ENCODE results near the gene CEP57L1.
"Not testable (repeated sequence)": the region's sequence is repeated elsewhere in the genome, so short reads cannot be mapped to it uniquely, and the experiment has no call there.

Gene CEP57L1

DNA sequence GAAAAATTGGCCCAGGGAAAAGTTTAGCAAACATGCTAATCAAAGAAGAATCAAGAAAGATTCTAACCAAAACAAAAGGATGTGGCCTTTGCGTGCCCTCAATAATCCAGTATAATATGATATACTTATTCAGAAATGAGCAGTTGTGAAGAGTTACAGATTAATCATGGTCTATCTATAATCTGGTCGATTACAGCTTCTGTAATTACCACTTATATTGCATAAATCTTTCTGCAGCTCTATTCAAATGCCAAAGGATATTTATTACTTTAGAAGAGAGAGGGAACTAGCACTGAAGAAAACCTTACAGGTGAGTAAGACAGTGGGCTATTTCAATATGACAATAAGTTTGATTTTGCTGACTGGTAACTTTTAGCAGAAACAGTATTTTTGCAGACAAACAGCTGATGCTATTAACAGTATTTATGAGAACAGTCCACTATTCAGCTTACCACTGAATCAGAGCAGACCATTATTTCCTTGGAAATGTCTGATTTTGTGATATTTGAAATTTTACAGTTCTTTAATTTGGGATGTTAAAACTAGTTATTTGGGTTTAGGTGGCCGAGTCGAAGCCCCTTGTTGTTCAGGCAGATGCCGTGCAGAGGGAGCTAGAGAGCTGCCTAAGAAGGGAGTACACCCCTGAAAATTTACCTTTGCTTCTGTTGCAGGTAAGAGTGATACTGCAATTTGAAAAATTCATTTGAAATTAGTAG is 92.2 kb downstream of the CEP57L1 start:
- peak; percentile 58 for DNase-seq (ENCODE audit: low read depth)
- no peak overlapping the region for H3K4me3 ChIP-seq (ENCODE audit: low read depth, low read length)
- TF ChIP-seq, protein P1, sequence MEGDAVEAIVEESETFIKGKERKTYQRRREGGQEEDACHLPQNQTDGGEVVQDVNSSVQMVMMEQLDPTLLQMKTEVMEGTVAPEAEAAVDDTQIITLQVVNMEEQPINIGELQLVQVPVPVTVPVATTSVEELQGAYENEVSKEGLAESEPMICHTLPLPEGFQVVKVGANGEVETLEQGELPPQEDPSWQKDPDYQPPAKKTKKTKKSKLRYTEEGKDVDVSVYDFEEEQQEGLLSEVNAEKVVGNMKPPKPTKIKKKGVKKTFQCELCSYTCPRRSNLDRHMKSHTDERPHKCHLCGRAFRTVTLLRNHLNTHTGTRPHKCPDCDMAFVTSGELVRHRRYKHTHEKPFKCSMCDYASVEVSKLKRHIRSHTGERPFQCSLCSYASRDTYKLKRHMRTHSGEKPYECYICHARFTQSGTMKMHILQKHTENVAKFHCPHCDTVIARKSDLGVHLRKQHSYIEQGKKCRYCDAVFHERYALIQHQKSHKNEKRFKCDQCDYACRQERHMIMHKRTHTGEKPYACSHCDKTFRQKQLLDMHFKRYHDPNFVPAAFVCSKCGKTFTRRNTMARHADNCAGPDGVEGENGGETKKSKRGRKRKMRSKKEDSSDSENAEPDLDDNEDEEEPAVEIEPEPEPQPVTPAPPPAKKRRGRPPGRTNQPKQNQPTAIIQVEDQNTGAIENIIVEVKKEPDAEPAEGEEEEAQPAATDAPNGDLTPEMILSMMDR (conservative IDR thresholded peaks at IDR 0.05; ENCODE audit: low read depth, low read length) = peak; percentile 99

DNA sequence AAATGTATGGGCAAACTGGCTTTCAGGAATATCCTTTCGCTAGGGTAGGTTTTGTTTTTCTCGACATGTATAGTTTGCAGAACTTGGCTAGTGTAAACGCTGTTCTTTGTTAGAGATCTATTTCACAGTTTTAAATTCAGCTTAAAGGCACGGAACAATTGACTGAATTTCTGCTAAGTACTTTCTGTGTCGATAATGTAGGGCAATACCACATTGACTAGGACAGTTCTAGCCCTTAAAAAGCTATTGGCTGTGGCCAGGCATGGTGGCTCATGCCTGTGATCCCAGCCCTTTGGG is 92.8 kb downstream of the CEP57L1 start:
- TF ChIP-seq, protein P1 (conservative IDR thresholded peaks at IDR 0.05; ENCODE audit: low read depth, low read length) = no peak
- DNase-seq (ENCODE audit: low read depth) = no peak
- H3K4me3 ChIP-seq (ENCODE audit: low read depth, low read length) = no peak overlapping the region

DNA sequence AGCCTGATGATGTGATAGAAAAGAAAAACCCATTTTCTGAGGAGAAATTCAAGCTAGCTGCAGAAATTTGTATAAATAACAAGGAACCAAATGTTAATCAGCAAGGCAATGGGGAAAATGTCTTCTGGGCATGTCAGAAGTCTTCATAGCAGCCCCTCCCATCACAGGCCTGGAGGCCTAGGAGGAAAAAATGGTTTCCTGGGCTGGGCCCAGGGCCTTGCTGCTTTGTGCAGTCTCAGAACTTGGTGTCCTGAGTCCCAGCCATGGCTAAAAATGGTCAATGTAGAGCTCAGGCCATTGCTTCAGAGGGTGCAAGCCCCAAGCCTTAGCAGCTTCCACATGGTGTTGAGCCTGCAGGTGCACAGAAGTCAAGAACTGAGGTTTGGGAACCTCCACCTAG is 96.1 kb downstream of the CEP57L1 start:
- H3K4me3 ChIP-seq (ENCODE audit: low read depth, low read length); DNase-seq (ENCODE audit: low read depth): not testable (repeated sequence)

DNA sequence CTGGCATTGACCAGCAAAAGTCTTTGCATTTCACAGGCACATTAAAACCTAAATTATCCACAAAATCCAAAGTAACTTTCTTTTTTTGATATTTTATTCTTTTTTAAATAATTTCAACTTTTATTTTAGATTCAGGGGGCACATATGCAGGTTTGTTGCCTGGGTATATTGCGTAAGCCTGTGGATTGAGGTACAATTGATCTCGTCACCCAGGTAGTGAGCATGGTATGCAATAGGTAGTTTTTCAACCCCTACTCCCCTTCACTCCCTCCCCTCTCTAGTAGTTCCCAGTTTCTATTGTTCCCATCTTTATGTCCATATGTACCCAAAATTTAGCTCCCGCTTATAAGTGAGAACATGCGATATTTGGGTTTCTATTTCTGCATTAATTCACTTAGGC is 97.6 kb downstream of the CEP57L1 start:
- DNase-seq (ENCODE audit: low read depth) = no peak
- no peak overlapping the region for H3K4me3 ChIP-seq (ENCODE audit: low read depth, low read length)
- TF ChIP-seq, protein P1 (conservative IDR thresholded peaks at IDR 0.05; ENCODE audit: low read depth, low read length) = no peak

DNA sequence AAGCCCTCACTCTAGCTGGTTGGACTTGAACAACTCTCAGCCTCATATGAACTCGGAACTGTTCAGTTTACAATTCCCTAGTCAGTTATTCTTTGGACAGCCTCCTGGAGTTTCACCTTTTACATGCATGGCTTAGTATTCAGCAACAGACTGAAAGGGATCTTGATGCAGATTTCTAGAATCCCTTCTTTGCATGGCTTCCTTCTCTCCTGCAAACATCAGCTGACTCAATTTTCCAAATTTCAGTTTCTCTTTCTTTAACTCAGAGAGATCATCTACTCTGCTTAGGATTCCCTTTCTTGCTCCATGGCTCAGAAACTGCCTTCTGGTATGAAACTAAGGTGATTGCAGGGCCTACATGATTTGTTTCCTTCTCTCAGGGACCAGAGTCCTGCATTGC is 99.6 kb downstream of the CEP57L1 start:
- H3K4me3 ChIP-seq (ENCODE audit: low read depth, low read length) = no peak overlapping the region
- TF ChIP-seq, protein P1 (conservative IDR thresholded peaks at IDR 0.05; ENCODE audit: low read depth, low read length) = no peak
- no peak for DNase-seq (ENCODE audit: low read depth)

DNA sequence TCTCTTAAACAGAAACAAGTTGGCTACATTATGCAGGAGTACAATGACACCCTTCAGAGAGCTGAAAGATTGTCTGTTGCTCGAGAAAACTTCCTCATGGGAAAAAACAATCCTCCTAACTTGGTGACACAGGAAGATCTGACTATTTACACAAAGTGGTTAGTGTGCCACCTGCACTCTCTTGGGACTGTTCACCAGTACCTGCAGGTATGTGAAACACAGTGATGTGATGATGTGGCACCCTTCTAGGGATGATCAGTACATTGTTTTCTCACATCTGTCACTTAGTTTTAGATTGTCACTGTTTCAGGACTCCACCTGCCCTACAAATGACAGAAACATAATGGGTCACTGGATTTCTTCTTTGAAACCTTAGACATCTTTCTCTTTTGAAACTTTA is 101.8 kb downstream of the CEP57L1 start:
- DNase-seq (ENCODE audit: low read depth) = no peak
- TF ChIP-seq, protein P1 (conservative IDR thresholded peaks at IDR 0.05; ENCODE audit: low read depth, low read length) = no peak

DNA sequence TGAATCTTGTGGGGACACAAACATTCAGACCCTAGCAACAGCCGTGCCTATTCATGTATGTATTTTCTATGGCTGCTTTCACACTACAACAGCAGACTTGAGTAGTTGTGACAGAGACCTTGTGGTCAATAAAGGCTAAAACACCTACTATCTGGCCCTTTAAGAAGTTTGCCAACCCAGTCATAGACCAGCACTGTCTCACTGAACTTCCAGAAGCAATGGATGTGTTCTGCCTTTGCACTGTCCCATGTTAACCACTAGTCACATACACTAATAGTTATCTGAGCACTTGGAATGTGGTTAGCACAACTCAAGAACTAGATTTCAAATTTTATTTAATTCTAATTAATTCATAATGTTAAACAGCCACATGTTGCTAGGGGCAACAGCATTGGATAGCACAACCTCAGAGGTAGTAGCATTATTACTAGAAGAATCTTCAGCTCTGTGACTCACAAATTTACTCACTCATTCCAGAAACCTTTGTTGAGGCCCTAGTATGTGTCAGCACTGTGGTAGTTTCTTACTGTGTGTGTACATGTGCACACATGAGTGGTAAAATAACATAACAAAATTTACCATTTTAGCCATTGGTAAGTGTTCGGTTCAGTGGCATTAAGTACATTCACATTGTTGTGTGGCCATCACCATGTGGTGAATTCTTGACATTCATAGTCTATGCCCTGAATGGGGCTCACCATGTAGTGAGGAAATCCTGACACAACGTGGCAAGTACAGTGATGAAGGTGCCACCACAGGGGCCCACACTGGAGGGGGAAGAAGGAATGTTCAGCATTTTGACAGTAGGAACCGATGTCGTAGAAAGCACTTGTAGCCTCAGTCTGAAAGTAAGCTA is 107.3 kb downstream of the CEP57L1 start:
- TF ChIP-seq, protein P1 (conservative IDR thresholded peaks at IDR 0.05; ENCODE audit: low read depth, low read length) = no peak
- no peak overlapping the region for H3K4me3 ChIP-seq (ENCODE audit: low read depth, low read length)
- no peak for DNase-seq (ENCODE audit: low read depth)

More for the DNA sequence above, 101.8 kb downstream of the CEP57L1 start:
- no peak overlapping the region for H3K4me3 ChIP-seq (ENCODE audit: low read depth, low read length)

Measured in choroid plexus epithelial cell (primary cell).